GM12878 (cell line): ENCODE data around the gene AK5. TPM values are rescaled to one million over a fixed set of nuclear protein-coding genes. Genes with fewer than 3 reads are reported as not detected.
"Not testable (repeated sequence)": the region's sequence is repeated elsewhere in the genome, so short reads cannot be mapped to it uniquely, and the experiment has no call there.

Experiments used
- ATAC-seq: fragments of 200-7000 bp; cut with Tn5 transposase; 3 replicates; pipeline ENCODE4 v1.9.1; 2020; ENCODE audit warnings: mild to moderate bottlenecking, moderate library complexity
- BruUV-seq: library from RNA; stranded (reverse); fragments of 400-500 nt; replicated peaks from 2 replicates; lab custom pipeline; 2021; lab: Mats Ljungman, UMichigan
- CTCF ChIA-PET: fragments of 300-600 bp; sonication (Branson Sonifier 250); formaldehyde crosslinking; extraction: SDS; loops from one replicate; lab custom pipeline; 2021; ENCODE audit warnings: inconsistent platforms; lab: Yijun Ruan, JAX
- POLR2A ChIA-PET: fragments of 350-600 bp; formaldehyde crosslinking; extraction: SDS; loops from one replicate; lab custom pipeline; 2021; ENCODE audit warnings: inconsistent platforms; lab: Charles Lee
- RAD21 ChIA-PET: fragments of 300-600 bp; sonication (Branson Sonifier 250); formaldehyde crosslinking; loops from one replicate; lab custom pipeline; 2023; ENCODE audit warnings: antibody characterized with exemption; ENCODE audit not compliant: unreplicated experiment; lab: Charles Lee
- SMC1A ChIA-PET: fragments of 300-600 bp; sonication (Branson Sonifier 250); formaldehyde crosslinking; loops from one replicate; lab custom pipeline; 2023; ENCODE audit not compliant: unreplicated experiment, uncharacterized antibody; lab: Charles Lee
- DNase-seq: peaks from one replicate; pipeline ENCODE4 v3.0.0-alpha.2; 2011; ENCODE audit warnings: low read depth, low spot score
- FAIRE-seq: peaks from 3 replicates; lab custom pipeline; 2011; peaks lifted over from hg19 to GRCh38; lab: Jason Lieb, UNC
- H2AFZ ChIP-seq: 2 replicates; pipeline ENCODE4 v1.6.0; 2011; ENCODE audit warnings: low read depth, low read length, control low read depth; ENCODE audit not compliant: control insufficient read depth
- H3K27ac ChIP-seq: 2 replicates; pipeline ENCODE4 v1.5.1; 2011; ENCODE audit warnings: control low read depth; ENCODE audit not compliant: control insufficient read depth, insufficient read depth
- H3K27me3 ChIP-seq, 2 experiments: replicated peaks in 1 of 2; 2 replicates each; pipeline versions ENCODE4 v1.6.0 to v1.6.1; 2011; ENCODE audit warnings: low read length in 1 of 2; ENCODE audit not compliant: control insufficient read depth in 2 of 2, insufficient read depth in 2 of 2
- H3K36me3 ChIP-seq, 2 experiments: 2 replicates each; pipeline ENCODE4 v1.5.1; 2011; ENCODE audit warnings: low read length in 1 of 2; ENCODE audit not compliant: control insufficient read depth in 2 of 2, insufficient read depth in 2 of 2
- H3K4me1 ChIP-seq: 2 replicates; pipeline ENCODE4 v1.6.1; 2011; ENCODE audit warnings: mild to moderate bottlenecking, low read length, moderate library complexity, mixed read lengths; ENCODE audit not compliant: control insufficient read depth, insufficient read depth
- H3K4me2 ChIP-seq: 2 replicates; pipeline ENCODE4 v1.6.0; 2011; ENCODE audit warnings: control low read depth; ENCODE audit not compliant: control insufficient read depth, insufficient read depth
- H3K4me3 ChIP-seq: fragments of 200-600 bp; sonication (generic); 2 replicates; pipeline ENCODE4 v1.5.1; 2016
- H3K79me2 ChIP-seq: 2 replicates; pipeline ENCODE4 v1.6.0; 2011; ENCODE audit warnings: low read length; ENCODE audit not compliant: control insufficient read depth, insufficient read depth
- H3K9ac ChIP-seq: 2 replicates; pipeline ENCODE4 v1.8.0; 2011; ENCODE audit warnings: low read length, control low read depth, mixed read lengths; ENCODE audit not compliant: control insufficient read depth, insufficient read depth
- H3K9me3 ChIP-seq: replicated peaks from 3 replicates; pipeline ENCODE4 v1.5.1; 2011; ENCODE audit warnings: mild to moderate bottlenecking, low read length; ENCODE audit not compliant: control insufficient read depth, insufficient read depth
- H4K20me1 ChIP-seq: 2 replicates; pipeline ENCODE4 v1.6.0; 2011; ENCODE audit not compliant: control insufficient read depth, insufficient read depth
- BRCA1 ChIP-seq: IDR thresholded peaks from 2 replicates; pipeline ENCODE4 v1.6.1; 2011; ENCODE audit warnings: low read depth, low read length, improper control_type of control experiment
- FOS ChIP-seq: IDR thresholded peaks from 3 replicates; pipeline ENCODE4 v1.6.1; 2011; ENCODE audit warnings: borderline replicate concordance; ENCODE audit not compliant: insufficient read length; ENCODE audit errors: extremely low read depth
- HCFC1 ChIP-seq: fragments of 150-350 bp; IDR thresholded peaks from 2 replicates; pipeline ENCODE4 v1.6.1; 2014; ENCODE audit warnings: low read length
- HDAC6 ChIP-seq: fragments of 200-600 bp; sonication (generic); IDR thresholded peaks from one replicate; pipeline ENCODE4 v1.8.0; 2017; ENCODE audit warnings: antibody characterized with exemption; ENCODE audit not compliant: unreplicated experiment
- KDM1A ChIP-seq: fragments of 200-600 bp; sonication (generic); IDR thresholded peaks from 2 replicates; pipeline ENCODE4 v1.6.1; 2016; ENCODE audit warnings: borderline replicate concordance
- NFXL1 ChIP-seq: fragments of 450-650 bp; IDR thresholded peaks from 2 replicates; pipeline ENCODE4 v1.6.1; 2017; ENCODE audit warnings: antibody characterized with exemption, mild to moderate bottlenecking, borderline replicate concordance
- SMARCA5 ChIP-seq: fragments of 450-650 bp; IDR thresholded peaks from 2 replicates; pipeline ENCODE4 v1.6.1; 2017; ENCODE audit warnings: mild to moderate bottlenecking
- SREBF1 ChIP-seq: IDR thresholded peaks from 2 replicates; pipeline ENCODE4 v1.6.1; 2012; ENCODE audit warnings: mild to moderate bottlenecking, low read length
- SRF ChIP-seq, 2 experiments: IDR thresholded peaks; 2 replicates each; pipeline ENCODE4 v1.6.1; 2011; ENCODE audit warnings: low read depth in 2 of 2, low read length in 2 of 2, mild to moderate bottlenecking in 1 of 2, moderate library complexity in 1 of 2
- TARDBP ChIP-seq: IDR thresholded peaks from 2 replicates; pipeline ENCODE4 v1.6.1; 2016; ENCODE audit warnings: borderline replicate concordance
- ZBTB33 ChIP-seq: fragments of 450-650 bp; IDR thresholded peaks from 2 replicates; pipeline ENCODE4 v1.6.1; 2017; ENCODE audit warnings: mild to moderate bottlenecking
- ZNF24 ChIP-seq: fragments of 450-650 bp; IDR thresholded peaks from 2 replicates; pipeline ENCODE4 v1.6.1; 2017; ENCODE audit warnings: antibody characterized with exemption, mild to moderate bottlenecking
- WGBS: methylation state at CpG from one replicate; pipeline ENCODE4 v1.1.6; 2016; ENCODE audit warnings: low lambda C conversion rate; ENCODE audit not compliant: insufficient replicate concordance, insufficient coverage; ENCODE audit errors: missing lambda C conversion rate; 5-methylcytosine and 5-hydroxymethylcytosine counted together
- in situ Hi-C: fragments of 300-500 bp; cut with MboI; formaldehyde crosslinking; loops from 9 replicates; pipeline ENCODE4 v1.14.3; 2018; ENCODE audit warnings: mixed read lengths
- intact Hi-C: fragments of 100-400 bp; cut with micrococcal nuclease; formaldehyde crosslinking; loops from one replicate; pipeline ENCODE4 v1.14.2; 2022; ENCODE audit not compliant: unreplicated experiment
- polyA plus RNA-seq, 11 experiments: library from polyadenylated mRNA; depleted of rRNA in 4 of 11; unstranded in 6 of 11; stranded (reverse) in 5 of 11; fragments of >200 nt; fragmentation: Nextera tagmentation in 4 of 11; fragmentation: Illumina TruSeq in 1 of 11; extraction: Ambion mirVana in 4 of 11; extraction: Trizol in 1 of 11; gene quantifications; 1 replicate in 1 of 11; 2 replicates in 10 of 11; pipeline versions ENCODE4 v1.2.1 to v1.2.3, GENCODE V29; 2011 to 2016; ENCODE audit warnings: inconsistent platforms in 2 of 11, missing spikeins in 2 of 11, low read depth in 1 of 11
- total RNA-seq, 4 experiments: library from RNA; depleted of rRNA in 3 of 4; stranded (reverse); fragments of >200 nt in 3 of 4; fragmentation: Illumina TruSeq in 1 of 4; extraction: Trizol in 1 of 4; gene quantifications; 2 replicates each; pipeline versions ENCODE4 v1.2.1 to v1.2.3, GENCODE V29; 2013 to 2021

AK5 gene
- total and polyA plus RNA-seq, 10 of the 15 experiments (the other 5 are each of a cell fraction or from before 2014, with no cell fraction given), result 0.08 to 0.33 TPM; not detected in 8

- TF ChIP-seq NFXL1 (no peak), KDM1A (no peak), ZNF24 (no peak), HCFC1 (no peak), SRF (IDR thresholded peaks at IDR 0.05; ENCODE audit: low read depth in 2 of 2, low read length in 2 of 2) (no peak), ZBTB33 (no peak), TARDBP (no peak)
- TF ChIP-seq, all 136 proteins: peak for 0
Measured at GRCh38 chr1:77516106-77516505, 234.3 kb downstream of the AK5 start (continued).

- in situ Hi-C loops, result no loop called here
- Histone ChIP-seq H4K20me1 (no peaks in the 10 kb centered on the region), H3K4me2 (no peak overlapping the region), H2AFZ (no peak overlapping the region), H3K4me3 (no peak overlapping the region), H3K27ac (no peak overlapping the region), H3K79me2 (no peaks in the 10 kb centered on the region), H3K36me3 (no peaks in the 10 kb centered on the region), H3K9ac (no peak overlapping the region), H3K4me1 (no peaks in the 10 kb centered on the region), H3K27me3 (no peaks in the 10 kb centered on the region), H3K9me3 (no peaks in the 10 kb centered on the region)
- TF ChIP-seq HDAC6 (no peak), FOS (no peak), SMARCA5 (no peak), SREBF1 (no peak), BRCA1 (no peak)
- DNase-seq (no peak), ATAC-seq (no peak), FAIRE-seq (no peak)
- SMC1A ChIA-PET, result no interaction called here
- POLR2A ChIA-PET, result no interaction called here
- BruUV-seq, result no TSS peak
- CTCF ChIA-PET, result interaction anchor here (1.9 kb wide), 1 partner anchor 9 kb away, joined by 5 read pairs; no protein-coding TSS in a partner anchor
- RAD21 ChIA-PET, result no interaction called here
- WGBS, result 62% methylated on average over 3 of the region's 3 CpGs
- intact Hi-C loops, result no loop called here
Measured at GRCh38 chr1:77524038-77524437, 242.2 kb downstream of the AK5 start.

GRCh38 chr1:77531149-77531548 lies 249.3 kb downstream of the AK5 start:
- H3K27ac ChIP-seq, DNase-seq, H3K4me2 ChIP-seq, H3K9ac ChIP-seq, H3K27me3 ChIP-seq, POLR2A ChIA-PET, ATAC-seq, H3K4me3 ChIP-seq, H4K20me1 ChIP-seq, H3K4me1 ChIP-seq, BruUV-seq, FAIRE-seq, H2AFZ ChIP-seq, H3K36me3 ChIP-seq, H3K9me3 ChIP-seq, H3K79me2 ChIP-seq: not testable (repeated sequence)
- SMC1A ChIA-PET, result interaction anchor here (0.8 to 1.6 kb wide), 2 partner anchors 153 to 583 kb away, joined by 3 read pairs; no protein-coding TSS in a partner anchor
- in situ Hi-C loops (loop anchor here (5.0 kb wide), 1 partner anchor 379 kb away; no protein-coding TSS in a partner anchor), intact Hi-C loops (loop anchor here (10.0 kb wide), 1 partner anchor 584 kb away; no protein-coding TSS in a partner anchor)
- CTCF ChIA-PET, result interaction anchor here (0.5 to 2.5 kb wide), 2 partner anchors 262 to 312 kb away, joined by 4 to 5 read pairs; partner anchors contain the start of gene PIGK
- RAD21 ChIA-PET, result interaction anchor here (0.6 kb wide), 1 partner anchor 136 kb away, joined by 3 read pairs; no protein-coding TSS in a partner anchor
- 68% methylated on average over 8 of the region's 8 CpGs for WGBS
